Epithelial cell of proximal tubule (primary cell): ENCODE data around the gene MEX3C. TPM values are rescaled to one million over a fixed set of nuclear protein-coding genes. Genes with fewer than 3 reads are reported as not detected.

Experiments
- DNase-seq: peaks from one replicate; pipeline ENCODE4 v3.0.0-alpha.2; 2011; ENCODE audit warnings: low read depth
- H3K4me3 ChIP-seq: 2 replicates; pipeline ENCODE4 v1.5.1; 2011; ENCODE audit warnings: low read depth, mild to moderate bottlenecking, low read length
- total RNA-seq: library from RNA; depleted of rRNA; stranded (reverse); fragments of >200 nt; gene quantifications from 2 replicates; pipeline ENCODE4 v1.2.3, GENCODE V29; 2015
- TF ChIP-seq, protein P1 (sequence below): conservative IDR thresholded peaks from 2 replicates; pipeline ENCODE4 v1.5.1; 2012; ENCODE audit warnings: low read depth, mild to moderate bottlenecking, low read length

MEX3C gene
- total RNA-seq, 1 donor from 2014 or later, result 52.4 TPM

GRCh38 chr18:51192026-51192425, 5.5 kb downstream of the MEX3C start:
- H3K4me3 ChIP-seq, result no peak overlapping the region
- TF ChIP-seq, protein P1, sequence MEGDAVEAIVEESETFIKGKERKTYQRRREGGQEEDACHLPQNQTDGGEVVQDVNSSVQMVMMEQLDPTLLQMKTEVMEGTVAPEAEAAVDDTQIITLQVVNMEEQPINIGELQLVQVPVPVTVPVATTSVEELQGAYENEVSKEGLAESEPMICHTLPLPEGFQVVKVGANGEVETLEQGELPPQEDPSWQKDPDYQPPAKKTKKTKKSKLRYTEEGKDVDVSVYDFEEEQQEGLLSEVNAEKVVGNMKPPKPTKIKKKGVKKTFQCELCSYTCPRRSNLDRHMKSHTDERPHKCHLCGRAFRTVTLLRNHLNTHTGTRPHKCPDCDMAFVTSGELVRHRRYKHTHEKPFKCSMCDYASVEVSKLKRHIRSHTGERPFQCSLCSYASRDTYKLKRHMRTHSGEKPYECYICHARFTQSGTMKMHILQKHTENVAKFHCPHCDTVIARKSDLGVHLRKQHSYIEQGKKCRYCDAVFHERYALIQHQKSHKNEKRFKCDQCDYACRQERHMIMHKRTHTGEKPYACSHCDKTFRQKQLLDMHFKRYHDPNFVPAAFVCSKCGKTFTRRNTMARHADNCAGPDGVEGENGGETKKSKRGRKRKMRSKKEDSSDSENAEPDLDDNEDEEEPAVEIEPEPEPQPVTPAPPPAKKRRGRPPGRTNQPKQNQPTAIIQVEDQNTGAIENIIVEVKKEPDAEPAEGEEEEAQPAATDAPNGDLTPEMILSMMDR, result no peak
- DNase-seq, result no peak

GRCh38 chr18:51191128-51191717, 6.3 kb downstream of the MEX3C start:
- no peak overlapping the region for H3K4me3 ChIP-seq
- no peak for DNase-seq
- TF ChIP-seq, protein P1, result no peak

DNA sequence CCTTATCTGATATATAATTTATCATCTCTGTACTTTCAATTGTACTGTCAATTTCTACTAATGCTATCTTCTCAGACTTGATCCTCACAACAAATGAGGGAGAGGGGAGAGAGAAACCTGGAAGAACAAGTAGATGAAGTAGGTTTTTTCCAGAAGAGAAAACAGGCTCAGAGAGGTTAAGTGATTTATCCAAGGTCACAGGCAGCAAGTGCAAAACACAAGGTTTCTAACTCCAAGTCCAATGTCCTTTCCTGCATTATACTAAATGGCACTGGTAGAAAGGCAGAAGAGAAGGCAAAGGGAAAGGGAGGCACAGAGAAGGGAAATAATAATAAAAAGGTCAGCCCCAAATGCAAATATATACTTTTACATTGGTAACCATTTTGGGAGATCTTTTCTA, 7.5 kb downstream of the MEX3C start:
- no peak overlapping the region for H3K4me3 ChIP-seq
- TF ChIP-seq, protein P1, result no peak
- DNase-seq, result no peak

GRCh38 chr18:51188024-51188701, 9.3 kb downstream of the MEX3C start:
- TF ChIP-seq, protein P1, result no peak
- no peak for DNase-seq
- no peak overlapping the region for H3K4me3 ChIP-seq

GRCh38 chr18:51185075-51185474, 12.4 kb downstream of the MEX3C start:
- H3K4me3 ChIP-seq, result no peak overlapping the region
- TF ChIP-seq, protein P1, result no peak
- DNase-seq, result no peak

GRCh38 chr18:51184091-51184457, 13.4 kb downstream of the MEX3C start:
- no peak overlapping the region for H3K4me3 ChIP-seq
- DNase-seq, result no peak
- TF ChIP-seq, protein P1, result no peak

DNA sequence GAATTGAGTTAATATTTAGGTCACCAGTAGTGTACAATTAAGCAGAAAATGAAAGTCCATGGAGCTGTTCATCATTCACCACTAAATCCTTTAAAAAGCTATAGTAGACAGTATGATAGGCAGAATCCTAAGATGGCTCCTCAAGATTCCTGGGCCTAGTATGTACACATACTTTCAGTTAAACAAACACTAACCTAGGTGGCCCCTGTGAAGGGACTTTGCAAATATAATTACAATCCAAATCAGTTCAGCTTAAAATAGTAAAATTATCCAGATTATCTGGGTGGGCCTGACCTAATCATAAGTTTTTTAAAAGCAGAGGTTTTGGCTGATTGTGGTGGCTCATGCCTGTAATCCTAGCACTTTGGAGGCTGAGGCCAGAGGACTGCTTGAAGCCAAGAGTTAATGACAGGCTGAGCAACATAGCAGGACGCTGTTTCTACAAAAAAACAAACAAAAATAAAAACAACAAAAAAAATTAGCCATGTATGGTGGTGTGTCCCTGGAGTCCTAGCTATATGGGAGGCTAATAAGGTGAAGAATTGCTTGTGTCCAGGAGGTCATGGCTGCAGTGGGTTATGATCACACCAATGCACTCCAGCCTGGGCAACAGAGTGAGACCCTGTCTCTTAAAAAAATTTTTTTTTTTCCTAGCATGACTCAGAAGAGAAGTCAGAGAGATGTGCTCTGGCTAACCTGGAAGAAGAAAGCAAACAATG, 13.9 kb downstream of the MEX3C start:
- TF ChIP-seq, protein P1, result no peak
- DNase-seq, result no peak
- no peak overlapping the region for H3K4me3 ChIP-seq
